Erythroblast (primary cell): Measurements from ENCODE around the gene F11R.

Experiments
- GATA1 ChIP-seq: IDR thresholded peaks from 2 replicates; pipeline ENCODE4 v1.6.1; 2011; ENCODE audit warnings: low read depth, mild to moderate bottlenecking, control low read depth, low read length, moderate library complexity
- POLR2A ChIP-seq: IDR thresholded peaks from 2 replicates; pipeline ENCODE4 v1.6.1; 2011; ENCODE audit warnings: mild to moderate bottlenecking, low read length

GRCh38 chr1:160999376-160999775, 21.6 kb downstream of the F11R start:
- TF ChIP-seq POLR2A = no peak
- no peak for TF ChIP-seq GATA1
